ENCODE data around the gene DRC3.
"Not testable (repeated sequence)": the region's sequence is repeated elsewhere in the genome, so short reads cannot be mapped to it uniquely, and the experiment has no call there.

Gene DRC3

DNA sequence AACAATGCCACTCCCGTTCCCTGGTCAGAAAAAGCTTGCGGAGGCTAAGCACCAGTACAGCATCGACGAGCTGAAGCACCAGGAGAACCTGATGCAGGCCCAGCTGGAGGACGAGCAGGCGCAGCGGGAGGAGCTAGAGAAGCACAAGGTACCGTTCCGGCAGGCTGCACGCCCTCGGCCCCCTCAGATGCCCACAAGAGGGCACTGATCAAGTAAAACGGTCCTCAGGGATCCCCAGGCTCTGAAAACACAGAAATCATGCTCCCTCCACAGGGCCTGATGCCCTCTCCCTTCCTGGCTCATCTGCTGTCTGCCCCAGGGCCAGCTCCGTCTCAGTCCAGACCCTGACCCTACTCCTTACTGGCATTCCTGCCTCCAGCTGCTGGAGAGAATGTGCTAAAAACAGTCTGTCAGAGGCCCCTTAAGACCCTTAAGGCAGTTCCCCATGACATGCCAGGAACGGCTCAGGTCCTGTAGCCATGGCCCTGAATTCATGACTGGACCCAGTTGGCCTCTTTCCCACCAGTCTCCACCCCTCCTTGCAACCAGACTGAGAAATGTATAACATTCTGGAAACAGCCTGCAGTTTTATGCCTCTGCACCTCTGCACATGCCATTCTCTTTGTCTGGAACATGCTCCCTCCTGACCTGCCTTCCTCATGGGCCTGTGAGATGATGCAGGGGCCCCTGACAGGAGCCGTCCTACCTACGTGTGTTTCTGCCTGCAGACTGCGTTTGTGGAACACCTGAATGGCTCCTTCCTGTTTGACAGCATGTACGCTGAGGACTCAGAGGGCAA is 21.8 kb downstream of the DRC3 start:
- DNase-seq: no peak

DNA sequence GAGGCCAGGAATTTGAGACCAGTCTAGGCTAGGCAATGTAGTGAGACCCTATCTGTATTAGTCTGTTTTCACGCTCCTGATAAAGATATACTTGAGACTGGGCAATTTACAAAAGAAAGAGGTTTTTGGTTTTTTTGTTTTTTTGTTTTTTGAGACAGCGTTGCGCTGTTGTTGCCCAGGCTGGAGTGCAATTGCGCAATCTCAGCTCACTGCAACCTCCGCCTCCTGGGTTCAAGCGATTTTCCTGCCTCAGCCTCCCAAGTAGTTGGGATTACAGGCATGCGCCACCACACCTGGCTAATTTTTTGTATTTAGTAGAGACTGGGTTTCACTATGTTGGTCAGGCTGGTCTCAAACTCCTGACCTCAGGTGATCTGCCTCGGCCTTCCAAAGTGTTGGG is 23.2 kb downstream of the DRC3 start:
- not testable (repeated sequence) for DNase-seq

DNA sequence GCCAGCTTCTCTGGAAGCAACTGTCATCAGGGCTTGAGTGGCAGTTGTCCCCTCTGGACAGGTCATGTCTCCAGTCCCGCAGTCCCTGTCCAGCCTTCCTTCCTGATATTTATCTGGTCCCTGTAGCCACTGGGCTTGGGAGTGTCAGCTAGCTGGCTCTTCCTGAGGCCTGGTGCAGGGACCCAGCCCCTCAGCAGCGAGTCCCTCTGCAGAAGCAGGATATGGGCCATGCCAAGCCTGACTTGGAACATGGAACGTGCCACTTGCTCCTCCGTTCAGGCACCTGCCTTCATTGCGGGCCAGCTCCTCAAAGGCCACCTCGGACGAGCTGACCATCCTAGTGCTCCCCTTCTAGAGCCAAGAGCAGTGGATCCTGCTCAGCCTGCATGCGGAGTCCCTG is 26.3 kb downstream of the DRC3 start:
- DNase-seq: no peak

DNA sequence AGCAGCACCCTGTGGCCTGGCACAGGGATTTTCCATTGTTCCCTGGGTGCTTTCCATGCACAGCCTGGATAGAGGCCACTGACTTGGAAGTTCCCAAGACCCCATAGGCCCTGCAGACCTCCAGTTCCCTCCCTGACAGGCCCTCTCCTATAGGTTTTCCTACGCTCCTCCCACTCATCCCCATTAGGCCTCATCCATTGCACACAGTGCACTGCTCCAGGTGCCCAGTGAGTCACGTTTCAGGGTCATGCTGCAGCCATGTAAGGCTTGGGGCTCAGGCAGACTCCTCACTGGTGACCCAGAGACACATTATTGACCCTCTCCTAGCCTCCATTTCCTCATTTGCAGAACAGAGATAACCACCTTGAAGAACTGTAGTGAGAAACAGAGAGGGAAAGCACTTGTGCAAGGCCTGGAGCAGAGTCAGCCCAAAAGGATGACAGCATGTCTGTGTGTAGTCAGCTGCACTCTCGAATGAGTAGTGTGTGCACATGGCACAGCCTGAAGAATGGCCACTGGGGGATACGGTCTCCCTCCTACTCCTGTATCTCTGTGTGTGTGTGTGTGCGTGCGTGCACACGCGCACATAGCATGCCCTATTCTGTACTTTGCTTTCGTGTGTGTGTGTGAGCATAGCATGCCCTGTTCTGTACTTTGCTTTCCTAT is 26.8 kb downstream of the DRC3 start:
- no peak for DNase-seq

DNA sequence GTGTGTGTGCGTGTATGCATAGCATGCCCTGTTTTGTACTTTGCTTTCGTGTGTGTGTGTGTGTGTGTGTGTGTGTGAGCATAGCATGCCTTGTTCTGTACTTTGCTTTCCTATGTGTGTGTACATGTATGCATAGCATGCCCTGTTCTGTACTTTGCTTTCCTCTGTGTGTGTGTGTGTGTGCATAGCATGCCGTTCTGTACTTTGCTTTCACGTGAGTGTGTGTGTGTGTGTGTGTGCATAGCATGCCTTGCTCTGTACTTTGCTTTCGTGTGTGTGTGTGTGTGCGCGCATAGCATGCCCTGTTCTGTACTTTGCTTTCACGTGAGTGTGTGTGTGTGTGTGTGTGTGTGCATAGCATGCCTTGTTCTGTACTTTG is 27.4 kb downstream of the DRC3 start:
- DNase-seq: no peak

DNA sequence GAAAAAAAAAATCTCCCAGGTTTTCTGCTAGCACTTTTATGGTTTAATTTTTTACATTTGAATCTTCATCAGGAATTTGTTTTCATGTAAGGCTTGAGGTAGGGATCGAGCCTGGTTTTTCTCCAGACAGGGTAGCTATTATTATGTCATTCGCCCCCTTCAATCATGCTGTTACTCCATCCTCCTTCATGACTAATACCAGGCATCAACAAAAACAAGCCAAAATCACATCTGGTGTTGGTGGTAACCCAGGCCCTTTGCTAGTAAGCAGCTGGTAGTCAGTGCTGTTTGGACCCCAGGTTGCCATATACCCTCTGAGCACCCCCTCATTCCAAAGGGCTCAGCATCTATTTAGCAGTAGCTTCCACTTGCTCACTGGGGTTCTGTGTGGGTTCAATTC is 29.5 kb downstream of the DRC3 start:
- no peak for DNase-seq

DNA sequence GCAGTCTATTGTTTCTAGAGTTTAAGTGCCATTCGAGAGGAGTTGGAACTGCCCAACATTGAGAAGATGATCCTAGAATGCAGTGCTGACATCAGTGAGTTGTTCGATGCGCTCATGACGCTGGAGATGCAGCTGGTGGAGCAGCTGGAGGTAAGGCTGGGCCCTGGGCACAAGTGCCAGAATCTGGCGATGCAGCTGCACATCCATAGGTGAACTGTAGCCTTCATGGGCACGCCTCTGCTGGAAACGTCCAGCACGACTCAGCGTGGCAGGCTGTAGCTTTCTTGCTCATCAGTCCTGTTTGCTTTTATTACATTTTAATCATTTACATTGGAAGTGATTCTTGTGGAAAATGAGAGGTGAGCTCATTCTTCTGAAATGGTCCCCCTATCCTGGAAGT is 31.7 kb downstream of the DRC3 start:
- peak; percentile 54 for DNase-seq

DNA sequence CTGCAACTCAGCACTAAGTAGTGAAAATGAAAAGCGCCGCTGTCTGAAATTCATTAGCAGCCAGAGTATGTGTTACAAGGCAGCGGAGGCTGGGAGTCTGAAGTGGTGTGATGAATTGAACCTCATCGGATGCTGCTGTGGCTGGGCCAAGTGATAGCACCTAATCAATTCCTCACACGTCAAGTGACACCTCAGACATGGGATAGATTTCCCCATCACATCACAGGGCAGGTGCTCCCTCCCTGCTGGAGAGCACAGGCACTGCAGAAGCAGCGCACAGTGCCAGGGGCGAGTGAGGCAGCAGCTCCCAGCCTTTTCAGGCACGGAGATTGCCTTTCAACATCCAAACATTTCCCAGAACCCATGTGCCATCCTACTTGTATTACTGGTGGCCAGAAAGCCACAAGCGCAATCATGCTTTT is 32.2 kb downstream of the DRC3 start:
- DNase-seq: peak; percentile 11

DNA sequence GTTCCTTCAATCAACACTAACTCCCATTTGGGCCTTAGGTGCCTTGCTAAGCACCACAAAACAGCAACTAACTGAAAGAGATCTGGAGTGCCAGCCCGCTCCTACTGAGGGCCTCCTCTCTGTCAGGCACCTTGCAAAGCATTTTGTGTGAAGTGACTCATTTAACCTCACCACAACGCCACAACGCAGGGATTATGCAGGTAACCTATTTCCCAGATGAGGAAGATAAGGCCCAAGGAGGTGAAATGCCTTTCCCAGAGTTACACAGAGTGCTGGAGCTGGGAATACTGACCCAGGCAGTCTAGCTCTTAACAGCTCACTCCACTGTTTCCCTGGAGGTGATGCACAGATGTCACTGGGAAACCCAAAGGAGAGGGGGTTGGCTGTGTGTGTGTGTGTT is 32.8 kb downstream of the DRC3 start:
- DNase-seq: no peak

DNA sequence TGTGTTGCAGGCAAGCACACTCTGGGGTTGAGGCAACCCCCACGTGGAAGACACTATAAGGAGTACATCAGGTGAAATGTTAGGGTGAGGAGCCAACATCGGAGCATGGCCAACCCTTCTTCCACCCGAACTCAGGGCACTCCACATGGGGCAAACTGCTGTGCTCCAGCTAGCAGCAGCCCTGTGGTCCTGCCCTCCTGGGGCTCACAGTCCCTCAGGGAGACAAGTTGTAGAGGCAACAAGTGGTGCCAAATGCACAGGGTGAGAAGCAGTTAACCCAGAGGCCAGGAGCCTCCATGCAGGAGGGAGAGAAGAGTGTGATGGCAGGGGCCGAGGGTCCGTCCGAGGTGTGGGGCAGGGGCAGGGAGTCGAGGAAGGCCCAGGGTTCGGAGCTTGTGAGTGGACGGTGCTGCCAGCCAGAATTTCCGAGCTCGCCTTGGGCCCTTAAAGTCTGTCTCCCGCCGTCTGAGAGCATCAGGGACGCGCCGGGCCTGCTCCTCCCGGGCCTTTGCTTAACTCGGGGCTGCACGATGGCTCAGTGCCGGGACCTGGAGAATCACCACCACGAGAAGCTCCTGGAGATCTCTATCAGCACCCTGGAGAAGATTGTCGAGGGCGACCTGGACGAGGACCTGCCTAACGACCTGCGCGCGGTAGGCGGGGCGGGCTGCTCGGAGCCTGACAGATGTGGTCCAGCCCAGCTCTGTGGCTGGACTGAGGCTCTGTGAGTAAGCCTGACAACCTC is 34.0 kb downstream of the DRC3 start:
- no peak for DNase-seq

DNA sequence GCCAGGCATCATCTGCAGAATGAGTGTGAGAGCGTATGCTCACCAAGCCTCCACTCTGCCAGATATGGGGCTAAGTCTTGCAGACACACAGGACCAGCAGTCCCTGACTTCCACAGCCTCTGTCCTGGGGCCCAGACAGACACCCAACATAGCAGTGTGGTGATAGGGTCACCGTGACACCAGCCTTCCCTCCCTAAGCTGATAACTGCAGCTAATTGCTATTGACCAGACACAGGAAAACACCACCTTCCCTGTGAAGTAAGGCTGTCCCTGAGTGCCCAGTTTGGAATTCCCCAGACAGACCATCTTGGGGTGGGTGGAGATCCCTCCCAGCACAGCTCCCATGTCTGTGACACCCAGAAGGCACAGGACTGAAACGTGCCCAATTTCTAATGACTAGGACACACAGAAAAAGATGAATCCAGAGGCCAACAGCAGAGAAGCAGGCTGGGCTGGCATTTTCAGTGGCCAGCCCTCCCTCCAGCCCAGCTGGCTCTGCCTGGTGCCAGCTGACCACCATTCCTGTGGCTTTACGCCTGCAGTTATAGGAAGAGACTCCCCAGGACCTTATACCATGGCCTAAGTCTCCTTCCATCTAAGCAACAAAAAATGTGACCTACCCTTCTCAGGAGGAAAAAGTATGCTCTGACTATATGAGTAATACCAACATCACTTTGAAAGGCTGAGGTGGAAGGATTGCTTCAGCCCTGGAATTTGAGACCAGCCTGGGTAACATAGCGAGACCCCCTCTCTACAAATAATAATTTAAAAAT is 36.0 kb downstream of the DRC3 start:
- DNase-seq: no peak

DNA sequence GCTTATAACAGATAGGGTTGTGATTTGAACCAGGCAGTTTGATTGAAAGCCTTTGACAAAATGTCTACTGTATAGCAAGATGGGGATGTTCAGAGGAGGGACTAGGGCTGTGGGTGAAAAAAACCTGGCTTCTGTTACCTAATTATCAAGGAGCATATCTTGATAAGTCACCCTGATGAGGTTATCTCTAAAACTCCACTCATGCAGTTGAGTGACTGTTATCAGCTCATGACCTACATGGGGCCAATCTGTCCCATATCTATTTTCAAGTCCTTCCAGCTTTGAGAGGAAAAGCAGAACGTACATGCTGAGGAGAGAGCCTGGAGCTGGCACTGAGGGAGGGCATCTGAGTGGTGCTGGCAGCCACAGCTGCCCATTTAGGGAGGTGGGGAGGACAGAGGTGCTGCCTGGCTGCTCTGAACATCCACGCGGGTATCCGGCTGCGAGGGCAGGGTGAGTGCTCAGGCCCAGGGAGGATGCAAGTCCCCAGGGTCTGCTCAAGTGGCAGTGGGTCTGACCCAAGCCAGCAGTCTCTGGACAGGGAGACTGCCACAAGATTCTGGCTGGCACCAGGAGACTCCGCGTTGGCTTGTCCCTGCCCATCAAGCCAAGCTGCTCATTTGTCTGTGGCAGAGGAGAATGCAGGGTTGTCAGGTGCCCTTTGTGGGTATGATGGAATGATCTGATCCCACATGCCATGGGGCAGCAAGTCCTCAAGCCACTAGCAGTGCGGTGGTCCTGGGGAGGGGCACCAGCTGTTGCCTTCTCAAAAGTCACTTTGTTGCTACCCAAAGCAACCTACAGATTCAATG is 37.2 kb downstream of the DRC3 start:
- DNase-seq: no peak

DNA sequence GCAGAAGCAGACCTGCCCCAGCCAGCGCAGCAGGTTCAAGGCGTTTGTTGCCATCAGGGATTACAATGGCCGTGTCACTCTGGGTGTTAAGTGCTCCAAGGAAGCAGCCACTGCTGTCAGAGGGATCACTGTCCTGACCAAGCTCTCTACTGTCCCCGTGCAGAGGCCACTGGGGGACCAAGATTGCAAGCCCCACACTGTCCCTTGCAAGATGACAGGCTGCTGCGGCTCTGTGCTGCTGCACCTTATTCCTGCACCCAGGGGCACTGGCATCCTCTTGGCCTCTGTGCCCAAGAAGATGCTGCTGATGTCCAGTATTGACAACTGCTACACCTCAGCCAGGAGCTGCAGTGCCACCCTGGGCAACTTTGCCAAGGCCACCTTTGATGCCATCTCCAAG is 38.6 kb downstream of the DRC3 start:
- DNase-seq: no peak

DNA sequence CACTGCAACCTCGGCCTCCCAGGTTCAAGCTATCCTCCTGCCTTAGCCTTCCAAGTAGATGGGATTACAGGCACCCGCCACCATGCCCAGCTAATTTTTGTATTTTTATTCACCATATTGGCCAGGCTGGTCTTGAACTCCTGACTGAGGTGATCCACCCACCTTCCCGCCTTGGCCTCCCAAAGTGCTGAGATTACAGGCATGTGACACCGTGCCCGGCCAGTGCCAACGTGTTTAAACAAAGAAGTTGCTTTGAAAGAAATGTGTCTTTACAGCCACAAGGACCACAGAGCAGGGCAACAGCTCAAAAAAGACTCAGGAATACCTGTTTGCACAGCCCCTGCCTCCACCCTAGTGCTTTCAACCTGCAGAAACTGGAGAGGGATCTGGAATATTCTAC is 41.3 kb downstream of the DRC3 start:
- DNase-seq: no peak

DNA sequence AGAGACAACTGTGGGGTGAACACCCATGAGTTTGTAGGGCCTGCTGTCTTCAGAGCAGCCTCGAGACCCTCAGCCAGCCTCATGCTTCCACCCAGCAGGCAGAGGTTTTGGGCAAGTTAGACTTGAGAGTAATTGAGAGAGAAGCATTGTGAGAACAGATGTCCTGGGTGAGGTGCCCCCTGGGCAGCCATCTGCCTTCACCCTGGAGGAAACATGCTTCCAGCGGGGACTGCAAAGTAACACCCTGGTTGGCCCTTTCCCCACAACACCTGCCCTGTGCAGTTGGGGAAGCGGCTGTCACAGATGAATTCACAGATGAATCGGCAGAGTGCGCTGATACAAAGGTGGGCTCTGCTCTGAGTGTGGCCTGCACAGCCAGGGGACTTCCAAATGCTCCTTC is 42.9 kb downstream of the DRC3 start:
- DNase-seq: peak; percentile 70

DNA sequence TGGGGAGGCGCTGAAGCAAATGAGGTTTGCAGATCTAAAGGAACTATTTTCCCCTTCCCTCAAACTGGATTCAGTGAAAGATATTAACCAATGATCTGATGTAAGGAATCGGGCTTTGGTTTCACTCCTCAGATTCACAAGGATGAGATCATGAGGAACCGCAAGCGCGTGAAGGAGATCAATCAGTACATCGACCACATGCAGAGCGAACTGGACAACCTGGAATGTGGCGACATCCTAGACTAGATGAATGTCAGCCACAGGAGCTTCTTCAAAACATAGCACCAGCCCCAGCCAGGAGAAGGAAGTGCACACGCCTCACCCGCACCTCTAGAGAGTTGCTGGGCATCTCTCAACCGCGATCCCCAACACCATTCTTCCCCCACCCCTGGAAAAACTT is 43.8 kb downstream of the DRC3 start:
- no peak for DNase-seq

DNA sequence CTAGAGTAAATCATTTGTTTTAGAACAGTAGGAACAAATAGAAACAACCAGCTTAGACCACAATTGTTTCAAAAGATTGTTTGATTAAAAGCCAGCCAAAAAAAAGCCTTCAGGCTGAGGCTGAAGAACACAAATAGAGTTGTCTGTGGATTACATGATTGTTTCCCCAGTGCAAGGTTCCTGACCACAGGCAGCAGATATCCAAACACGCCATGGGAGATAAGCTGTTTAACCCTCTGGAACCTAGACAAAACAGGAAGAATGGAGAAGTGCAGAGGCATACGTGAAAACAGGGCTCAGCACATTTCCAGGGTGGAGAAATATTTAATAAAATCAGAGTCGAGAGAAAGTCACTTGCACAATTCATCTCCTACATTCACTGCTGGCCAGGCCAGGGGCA is 45.3 kb downstream of the DRC3 start:
- DNase-seq: no peak

DNA sequence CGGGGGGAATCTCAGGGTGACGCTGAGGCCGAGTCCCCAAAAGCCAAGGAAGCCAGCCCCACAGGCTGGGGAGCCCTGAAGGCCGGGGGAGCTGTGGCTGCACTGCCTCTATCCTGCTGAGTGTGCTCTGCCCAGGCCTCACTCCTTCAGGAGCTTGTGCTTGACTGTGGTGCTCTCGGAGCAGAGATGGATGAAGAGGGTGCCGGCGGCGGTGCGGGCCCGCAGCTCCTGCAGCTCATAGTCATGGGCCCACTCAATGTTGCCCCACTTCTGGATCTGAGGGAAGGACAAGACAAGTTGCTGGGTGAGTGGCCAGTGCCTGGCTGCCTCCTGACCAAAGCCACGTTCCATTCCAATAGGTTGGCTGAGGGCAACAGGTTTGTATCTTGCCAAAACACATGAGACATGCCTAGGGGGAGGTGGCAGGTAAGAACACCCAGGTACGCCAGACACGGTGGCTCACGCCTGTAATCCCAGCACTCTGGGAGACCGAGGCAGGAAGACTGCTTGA is 45.8 kb downstream of the DRC3 start:
- no peak for DNase-seq

DNA sequence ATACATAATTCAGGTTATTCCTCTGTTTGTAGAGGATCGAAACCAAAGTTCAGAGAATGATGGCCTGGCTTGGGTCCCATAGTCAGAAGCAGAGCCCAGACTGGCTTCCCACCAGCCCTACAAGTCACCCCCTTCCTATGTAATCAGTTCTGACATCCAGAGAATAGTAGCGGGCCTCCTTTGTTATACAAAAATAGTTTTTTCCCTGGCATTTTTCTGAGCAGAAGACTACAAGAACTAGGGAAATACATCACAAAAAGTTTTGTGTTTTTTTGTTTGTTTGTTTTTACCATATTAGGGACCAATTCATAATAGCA is 47.1 kb downstream of the DRC3 start:
- DNase-seq: no peak

DNA sequence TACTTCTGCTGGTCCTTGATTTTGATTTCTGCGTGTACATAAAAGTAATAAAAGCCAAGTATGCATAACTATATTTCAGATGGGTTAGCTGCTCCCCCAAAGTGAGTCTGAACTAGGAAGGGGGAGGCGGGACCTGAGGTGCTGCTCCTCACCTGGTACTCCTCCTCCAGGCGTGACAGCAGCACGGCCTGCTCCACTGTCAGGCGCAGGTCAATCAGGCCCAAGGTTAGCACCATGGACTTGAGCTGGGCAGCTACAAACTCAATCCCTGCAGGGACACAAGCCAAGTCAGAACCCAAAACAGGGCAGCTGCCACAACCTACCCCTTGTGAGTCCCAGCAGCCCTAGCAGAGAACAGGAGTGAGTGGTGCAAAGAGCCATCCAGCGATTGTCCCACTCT is 48.3 kb downstream of the DRC3 start:
- no peak for DNase-seq

DNA sequence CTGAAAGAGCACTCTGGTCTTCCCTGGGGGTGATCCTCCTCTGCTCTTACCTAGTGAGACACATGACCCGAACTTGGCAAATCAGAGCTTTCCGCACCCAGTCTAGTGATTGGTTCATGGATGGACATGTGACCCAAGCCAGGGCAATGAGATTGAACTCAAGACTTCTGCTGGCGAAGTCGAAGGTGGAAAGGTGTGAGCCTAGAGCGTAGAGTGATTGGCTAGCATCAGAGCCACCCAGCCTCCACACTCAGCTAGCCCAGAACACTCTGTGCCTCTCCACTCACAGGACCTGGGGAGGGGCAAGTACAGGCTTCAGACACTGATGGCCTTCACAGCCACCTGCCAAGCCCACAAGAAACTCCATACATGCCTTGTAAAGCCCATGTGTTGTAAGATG is 48.7 kb downstream of the DRC3 start:
- no peak for DNase-seq

DNA sequence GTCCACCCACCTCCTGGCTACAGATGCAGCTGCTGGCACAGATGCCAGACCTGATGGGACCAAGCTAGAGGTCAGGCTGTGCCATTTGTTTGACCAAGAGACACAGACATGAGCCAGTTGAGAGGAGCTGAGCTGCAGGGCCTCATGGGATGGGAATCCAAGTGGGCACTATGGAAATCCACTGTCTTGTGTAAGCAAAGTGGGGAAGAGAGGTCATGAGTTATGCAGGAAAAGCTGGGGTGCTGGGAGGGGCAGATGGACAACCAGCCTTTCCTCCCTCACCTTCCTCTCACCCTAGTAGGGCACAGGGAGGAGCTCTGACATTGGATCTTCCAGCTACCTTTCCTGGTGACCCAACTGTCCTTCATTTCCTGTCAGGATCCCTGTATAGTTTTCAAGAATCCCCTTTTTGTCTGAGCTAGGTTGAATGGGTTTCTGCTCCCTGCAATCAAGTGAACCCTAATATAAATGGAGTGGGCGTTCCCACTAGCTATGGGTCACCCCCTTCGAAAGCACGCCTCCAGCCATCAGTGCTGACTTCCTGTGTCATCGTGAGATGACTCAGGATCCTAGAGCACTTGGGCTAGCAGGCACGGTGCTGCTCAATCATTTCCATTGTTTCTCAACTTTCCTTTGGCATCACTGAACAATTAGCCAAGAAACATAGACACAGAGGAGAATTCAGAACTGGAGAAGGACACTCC is 52.7 kb downstream of the DRC3 start:
- no peak for DNase-seq

All from NCI-H345 (cell line).